HFFc6 (cell line): ENCODE measurements around the gene WSCD1. TPM values are rescaled to one million over a fixed set of nuclear protein-coding genes. Genes with fewer than 3 reads are reported as not detected.

Source experiments
- DNase-seq: peaks from one replicate; pipeline ENCODE4 v3.0.0-alpha.2; 2018
- H3K27ac Mint-ChIP-seq: 2 replicates; pipeline ENCODE4 v1.8.0; 2020; ENCODE audit warnings: mild to moderate bottlenecking, mixed read lengths
- H3K27me3 Mint-ChIP-seq: 2 replicates; pipeline ENCODE4 v1.8.0; 2021; ENCODE audit warnings: mild to moderate bottlenecking, moderate library complexity, mixed read lengths; ENCODE audit not compliant: insufficient read depth
- H3K36me3 Mint-ChIP-seq: 2 replicates; pipeline ENCODE4 v1.8.0; 2021; ENCODE audit warnings: low read depth, mixed read lengths
- H3K4me1 Mint-ChIP-seq: 2 replicates; pipeline ENCODE4 v1.8.0; 2020; ENCODE audit warnings: low read depth, mixed read lengths
- H3K4me3 Mint-ChIP-seq: 2 replicates; pipeline ENCODE4 v1.8.0; 2020; ENCODE audit warnings: mild to moderate bottlenecking, moderate library complexity, mixed read lengths
- H3K9me3 Mint-ChIP-seq: 2 replicates; pipeline ENCODE4 v1.8.0; 2020; ENCODE audit warnings: mild to moderate bottlenecking, mixed read lengths
- CTCF ChIP-seq: fragments of 200-600 bp; sonication (generic); IDR thresholded peaks from 2 replicates; pipeline ENCODE4 v1.5.0; 2021; ENCODE audit warnings: antibody characterized with exemption, mild to moderate bottlenecking
- total RNA-seq, 6 experiments: library from RNA; stranded (reverse); fragmentation: NEBNext Ultra II Directional; extraction: Animal tissue kit (Norgen Biotek cat#: 25700); gene quantifications; 2 replicates in 1 of 6; 3 replicates in 5 of 6; pipeline ENCODE4 v1.2.3, GENCODE V29; 2021

WSCD1 gene
- total RNA-seq, 6 experiments from 2014 or later = not detected

GRCh38 chr17:6092182-6092902 is 22.2 kb downstream of the WSCD1 start:
- H3K4me3 Mint-ChIP-seq = no peak overlapping the region
- peaks cover 8% of the 10 kb centered on the region; the same call in 1 of the 2 replicates for H3K9me3 Mint-ChIP-seq
- H3K4me1 Mint-ChIP-seq = no peaks in the 10 kb centered on the region
- no peak for TF ChIP-seq CTCF
- no peaks in the 10 kb centered on the region for H3K36me3 Mint-ChIP-seq
- H3K27me3 Mint-ChIP-seq = peaks cover 28% of the 10 kb centered on the region
- H3K27ac Mint-ChIP-seq = no peak overlapping the region
- DNase-seq = no peak

GRCh38 chr17:6092903-6093468 is 22.8 kb downstream of the WSCD1 start:
- TF ChIP-seq CTCF = no peak
- Mint-ChIP-seq H3K4me1 (no peaks in the 10 kb centered on the region), H3K27ac (no peak overlapping the region), H3K4me3 (no peak overlapping the region), H3K36me3 (no peaks in the 10 kb centered on the region), H3K9me3 (peaks cover 8% of the 10 kb centered on the region; the same call in 1 of the 2 replicates), H3K27me3 (peaks cover 26% of the 10 kb centered on the region)
- no peak for DNase-seq

GRCh38 chr17:6094453-6094852 is 24.3 kb downstream of the WSCD1 start:
- Mint-ChIP-seq H3K27ac (no peak overlapping the region), H3K4me3 (no peak overlapping the region), H3K27me3 (peaks cover 26% of the 10 kb centered on the region), H3K9me3 (peaks cover 16% of the 10 kb centered on the region; the same call in 1 of the 2 replicates), H3K36me3 (no peaks in the 10 kb centered on the region), H3K4me1 (no peaks in the 10 kb centered on the region)
- no peak for TF ChIP-seq CTCF
- no peak for DNase-seq

GRCh38 chr17:6094926-6095325 is 24.7 kb downstream of the WSCD1 start:
- Mint-ChIP-seq H3K27me3 (peaks cover 23% of the 10 kb centered on the region), H3K4me1 (no peaks in the 10 kb centered on the region), H3K4me3 (no peak overlapping the region), H3K9me3 (peaks cover 20% of the 10 kb centered on the region; the same call in 1 of the 2 replicates), H3K27ac (no peak overlapping the region), H3K36me3 (no peaks in the 10 kb centered on the region)
- no peak for TF ChIP-seq CTCF
- DNase-seq = no peak

GRCh38 chr17:6095501-6095900 is 25.3 kb downstream of the WSCD1 start:
- TF ChIP-seq CTCF = no peak
- no peak for DNase-seq
- no peaks in the 10 kb centered on the region for H3K4me1 Mint-ChIP-seq
- H3K4me3 Mint-ChIP-seq = no peak overlapping the region
- no peaks in the 10 kb centered on the region for H3K36me3 Mint-ChIP-seq
- H3K27ac Mint-ChIP-seq = no peak overlapping the region
- H3K9me3 Mint-ChIP-seq = peaks cover 21% of the 10 kb centered on the region; the same call in 1 of the 2 replicates
- peaks cover 23% of the 10 kb centered on the region for H3K27me3 Mint-ChIP-seq
